ENCODE results near the gene TYW1B.
"Not testable (repeated sequence)": the region's sequence is repeated elsewhere in the genome, so short reads cannot be mapped to it uniquely, and the experiment has no call there.

The TYW1B gene

GRCh38 chr7:72816370-72817157 lies 11.4 kb downstream of the TYW1B start:
- in situ Hi-C loops (cut with MboI; ENCODE audit: low sequenced_read_pairs), result not testable (repeated sequence)

GRCh38 chr7:72810437-72810836 lies 17.6 kb downstream of the TYW1B start:
- in situ Hi-C loops (cut with MboI; ENCODE audit: low sequenced_read_pairs), result not testable (repeated sequence)

GRCh38 chr7:72808511-72808910 lies 19.5 kb downstream of the TYW1B start:
- in situ Hi-C loops (cut with MboI; ENCODE audit: low sequenced_read_pairs), result not testable (repeated sequence)

GRCh38 chr7:72806851-72807250 lies 21.1 kb downstream of the TYW1B start:
- in situ Hi-C loops (cut with MboI; ENCODE audit: low sequenced_read_pairs), result not testable (repeated sequence)

GRCh38 chr7:72805526-72806494 lies 22.2 kb downstream of the TYW1B start:
- in situ Hi-C loops (cut with MboI; ENCODE audit: low sequenced_read_pairs), result no loop called here

GRCh38 chr7:72803778-72804177 lies 24.2 kb downstream of the TYW1B start:
- in situ Hi-C loops (cut with MboI; ENCODE audit: low sequenced_read_pairs), result not testable (repeated sequence)

- in situ Hi-C loops (cut with MboI; ENCODE audit: low sequenced_read_pairs), result not testable (repeated sequence)
Measured at GRCh38 chr7:72801564-72801963, 26.4 kb downstream of the TYW1B start.

GRCh38 chr7:72795401-72795800 lies 32.6 kb downstream of the TYW1B start:
- in situ Hi-C loops (cut with MboI; ENCODE audit: low sequenced_read_pairs), result not testable (repeated sequence)

- in situ Hi-C loops (cut with MboI; ENCODE audit: low sequenced_read_pairs), result no loop called here
Measured at GRCh38 chr7:72793791-72794190, 34.2 kb downstream of the TYW1B start.

- in situ Hi-C loops (cut with MboI; ENCODE audit: low sequenced_read_pairs), result not testable (repeated sequence)
Measured at GRCh38 chr7:72790698-72791060, 37.3 kb downstream of the TYW1B start.

GRCh38 chr7:72790048-72790697 lies 37.8 kb downstream of the TYW1B start:
- in situ Hi-C loops (cut with MboI; ENCODE audit: low sequenced_read_pairs), result not testable (repeated sequence)

- in situ Hi-C loops (cut with MboI; ENCODE audit: low sequenced_read_pairs), result no loop called here
Measured at GRCh38 chr7:72785166-72785955, 42.6 kb downstream of the TYW1B start.

GRCh38 chr7:72783601-72784370 lies 44.2 kb downstream of the TYW1B start:
- in situ Hi-C loops (cut with MboI; ENCODE audit: low sequenced_read_pairs), result not testable (repeated sequence)

GRCh38 chr7:72781631-72782030 lies 46.4 kb downstream of the TYW1B start:
- in situ Hi-C loops (cut with MboI; ENCODE audit: low sequenced_read_pairs), result no loop called here

GRCh38 chr7:72781161-72781560 lies 46.8 kb downstream of the TYW1B start:
- in situ Hi-C loops (cut with MboI; ENCODE audit: low sequenced_read_pairs), result no loop called here

GRCh38 chr7:72780289-72780894 lies 47.6 kb downstream of the TYW1B start:
- in situ Hi-C loops (cut with MboI; ENCODE audit: low sequenced_read_pairs), result not testable (repeated sequence)

- in situ Hi-C loops (cut with MboI; ENCODE audit: low sequenced_read_pairs), result not testable (repeated sequence)
Measured at GRCh38 chr7:72777167-72777566, 50.8 kb downstream of the TYW1B start.

- in situ Hi-C loops (cut with MboI; ENCODE audit: low sequenced_read_pairs), result not testable (repeated sequence)
Measured at GRCh38 chr7:72772627-72773026, 55.4 kb downstream of the TYW1B start.

- in situ Hi-C loops (cut with MboI; ENCODE audit: low sequenced_read_pairs), result not testable (repeated sequence)
Measured at GRCh38 chr7:72766994-72767393, 61.0 kb downstream of the TYW1B start.

All from HL-60/S4 treated with phorbol 12-myristate 13-acetate at 8.2 ng/mL for 4 days and 3 days (cell line).